B cell (primary cell): ENCODE data around the gene XPO6.

Source experiments
- CTCF ChIP-seq: fragments of 200-600 bp; IDR thresholded peaks from one replicate; pipeline ENCODE4 v1.8.0; 2022; ENCODE audit warnings: antibody characterized with exemption, mild to moderate bottlenecking
- EZH2 ChIP-seq: IDR thresholded peaks from 2 replicates; pipeline ENCODE4 v1.6.1; 2012; ENCODE audit warnings: borderline replicate concordance, low read depth, mild to moderate bottlenecking, moderate library complexity, low read length; ENCODE audit not compliant: insufficient read depth, poor library complexity, severe bottlenecking

- TF ChIP-seq EZH2 (no peak), CTCF (no peak)
Observed at GRCh38 chr16:28208131-28208530, 3.6 kb downstream of the XPO6 start.
